Ammon's horn (tissue), 1 donor: Measurements from ENCODE around the gene TMEM100.
A peak's percentile ranks its signal among the peaks of the same experiment; 100 is the strongest.

Source experiments
- DNase-seq: peaks from one replicate; pipeline ENCODE4 v3.0.0-alpha.2; 2016; ENCODE audit warnings: low spot score

The TMEM100 gene

DNA sequence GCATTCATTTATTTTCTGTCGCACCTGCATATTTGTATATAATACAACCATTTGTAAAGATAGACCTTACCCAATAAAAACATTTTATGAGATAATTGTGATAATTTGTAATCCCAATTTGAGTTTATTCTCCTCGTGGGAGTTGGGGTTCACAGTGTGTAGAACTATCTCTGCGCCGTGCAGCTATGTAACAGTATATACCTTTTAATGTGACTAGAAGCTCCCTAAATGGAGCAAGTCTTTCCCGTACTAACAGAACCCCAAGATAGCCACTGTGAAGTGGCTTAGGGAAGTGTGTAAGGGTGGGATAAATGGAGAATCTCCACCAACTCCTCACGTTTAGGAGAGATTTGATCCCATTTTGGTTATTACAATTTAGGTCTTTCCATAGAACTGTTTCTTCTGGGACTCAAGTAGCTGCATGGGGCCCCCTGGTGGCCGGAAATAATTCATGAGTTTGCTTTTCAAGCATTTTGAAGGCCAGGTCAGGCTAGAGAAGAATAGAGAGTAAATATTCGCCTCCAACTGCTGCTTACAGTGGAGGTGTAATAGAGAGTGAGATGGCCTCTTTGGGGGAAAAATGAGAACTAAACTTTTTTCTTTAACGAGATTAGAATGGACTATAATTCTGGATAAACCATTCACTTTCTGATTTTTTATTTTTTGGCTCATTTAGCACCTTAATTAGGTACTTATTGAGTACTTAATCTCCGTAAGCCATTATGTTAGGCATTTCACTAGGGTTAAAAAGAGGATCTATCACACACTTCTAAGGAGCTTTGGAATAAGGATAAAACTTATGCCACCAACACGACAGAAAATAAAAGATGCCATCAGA, 4.5 kb downstream of the TMEM100 start:
- DNase-seq = peak; percentile 45

DNA sequence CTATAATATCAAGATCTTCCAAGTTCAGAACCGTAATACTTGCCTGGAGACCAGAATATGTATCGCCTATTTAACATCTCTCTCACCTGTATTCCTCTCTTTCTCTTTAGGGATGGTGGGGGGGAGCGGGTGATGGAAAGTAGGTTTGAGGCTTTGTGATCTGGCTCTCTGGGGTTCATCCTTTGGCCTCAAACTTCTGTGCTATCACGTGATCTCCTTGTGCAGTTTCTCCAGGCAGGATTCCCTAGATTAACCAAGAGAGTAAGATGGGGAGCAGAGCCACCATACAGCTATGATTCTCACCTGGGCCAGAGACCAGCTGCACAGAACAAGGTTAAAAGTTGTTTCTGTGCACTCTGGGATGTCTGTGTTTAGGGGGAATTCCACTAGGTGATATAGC, 5.2 kb downstream of the TMEM100 start:
- no peak for DNase-seq

DNA sequence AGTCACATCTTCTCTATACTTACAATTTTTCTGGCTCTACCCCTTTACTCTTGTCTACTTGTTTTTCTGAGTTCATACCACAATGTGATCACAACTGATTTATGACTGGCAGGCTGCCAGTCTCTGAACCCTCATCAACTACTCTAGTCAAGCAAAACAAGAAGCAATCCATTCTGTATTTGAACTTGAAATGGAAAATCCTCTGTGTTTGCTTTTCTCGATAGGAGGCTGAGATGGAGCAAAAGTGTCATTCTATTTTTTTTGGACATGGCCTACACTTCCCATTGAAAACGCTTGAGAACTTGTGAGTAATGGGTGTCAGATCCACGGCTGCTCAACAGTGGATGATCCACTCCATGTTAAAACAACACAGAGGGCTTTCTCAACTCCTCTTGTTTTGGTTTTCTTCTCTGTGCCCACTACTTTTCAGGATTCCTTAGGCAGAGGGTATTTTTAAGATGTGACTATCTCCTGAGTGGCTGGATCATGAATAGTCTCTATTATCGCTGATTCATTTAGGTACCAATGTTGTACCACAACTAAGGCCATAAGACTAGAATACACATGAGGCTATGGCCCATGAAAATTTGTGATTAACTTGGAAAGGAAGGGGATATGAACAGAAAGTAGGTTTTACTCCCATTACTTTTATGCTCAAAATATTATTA, 11.7 kb downstream of the TMEM100 start:
- no peak for DNase-seq

DNA sequence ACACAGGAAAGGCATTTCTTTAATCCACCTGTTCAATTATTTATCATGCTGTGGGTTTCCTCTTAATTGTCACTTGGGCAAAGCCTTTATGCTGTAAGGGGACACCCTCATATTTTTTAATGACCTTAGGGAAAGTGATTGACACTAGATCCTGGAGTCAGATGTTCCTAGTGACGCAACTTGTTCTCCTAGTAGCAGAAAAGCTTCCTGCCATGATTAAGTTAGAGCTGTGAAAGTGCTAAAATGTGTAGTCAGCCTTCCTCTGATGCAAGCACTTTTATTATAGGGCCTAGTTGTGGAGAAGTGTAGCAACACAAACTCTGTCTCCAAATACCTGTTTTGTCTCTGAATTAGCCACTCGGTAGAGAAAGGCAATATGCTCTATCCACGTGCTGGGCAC, 12.3 kb downstream of the TMEM100 start:
- DNase-seq = no peak

DNA sequence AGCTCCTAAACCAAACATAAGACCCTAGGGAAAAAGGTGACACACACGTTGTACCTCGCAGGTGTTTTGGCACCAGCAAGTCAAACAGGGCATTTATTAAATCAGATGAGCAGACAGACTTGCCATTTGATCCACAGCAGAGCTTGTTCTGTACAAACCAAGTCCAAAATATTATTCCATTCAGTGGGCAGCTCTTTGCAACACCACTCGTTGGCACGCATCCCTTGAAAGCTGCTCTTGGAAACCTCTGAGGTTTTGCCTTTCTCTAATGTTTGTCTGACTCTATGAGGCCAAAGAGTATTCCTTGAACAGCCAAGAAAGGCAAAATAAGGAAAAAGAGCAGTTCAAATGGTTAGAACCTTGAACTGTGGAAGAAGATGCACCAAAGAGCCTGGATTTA, 12.7 kb downstream of the TMEM100 start:
- DNase-seq = no peak

DNA sequence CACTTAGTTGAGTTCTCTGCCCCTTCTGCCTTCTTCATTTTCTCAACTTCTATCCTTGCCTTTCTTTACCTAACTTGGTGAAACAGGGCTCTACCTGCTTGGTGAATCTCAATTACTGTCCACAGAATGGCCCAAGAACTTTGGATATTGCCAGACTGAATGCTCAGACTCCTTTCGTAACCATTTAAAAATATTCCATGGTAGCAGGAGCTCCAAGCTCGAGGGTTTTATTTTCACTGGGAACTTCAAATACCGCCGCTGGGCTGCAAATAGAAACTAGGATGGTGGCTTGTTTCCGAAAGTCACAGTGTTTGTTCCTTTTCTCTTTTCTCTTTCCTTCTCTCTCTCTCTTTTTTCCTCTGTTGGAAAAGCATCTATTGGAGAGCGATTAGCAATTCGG, 13.2 kb downstream of the TMEM100 start:
- DNase-seq = no peak

DNA sequence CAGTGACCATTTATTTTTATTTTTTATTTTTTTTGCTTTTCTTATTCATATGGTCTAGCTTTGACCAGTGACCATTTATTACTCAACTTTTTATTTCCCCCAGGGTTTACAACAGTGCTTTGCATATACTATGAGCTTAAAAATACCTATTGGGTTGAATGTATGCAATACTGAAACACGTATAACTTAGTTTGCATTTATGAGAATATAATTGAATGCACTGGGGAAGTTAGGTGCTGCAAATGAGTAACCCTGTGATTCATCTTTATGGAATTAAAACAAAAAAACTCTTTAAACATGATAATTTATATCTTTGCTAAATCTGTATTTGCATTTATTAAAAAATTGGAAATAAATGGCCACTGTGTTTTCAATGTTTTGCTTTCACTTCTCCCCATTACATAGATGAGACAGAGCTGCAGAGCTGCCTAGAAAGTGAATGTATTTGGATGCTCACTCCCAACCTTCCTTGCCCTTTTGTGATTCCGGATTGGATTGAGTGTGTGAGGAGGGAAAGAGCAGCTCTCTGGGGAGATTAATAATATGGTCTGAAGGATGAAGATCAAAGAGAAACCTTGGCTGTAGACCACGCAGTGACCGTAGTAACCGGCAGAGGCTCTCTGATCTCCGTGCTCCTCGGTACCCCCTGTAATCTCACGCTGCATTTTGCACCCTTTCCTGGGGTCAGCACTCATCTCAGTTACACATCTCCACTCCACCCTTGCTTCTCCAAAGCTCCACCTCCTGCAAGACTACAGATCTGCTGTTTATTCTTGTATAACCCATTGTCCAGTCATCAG, 14.3 kb downstream of the TMEM100 start:
- DNase-seq = no peak

DNA sequence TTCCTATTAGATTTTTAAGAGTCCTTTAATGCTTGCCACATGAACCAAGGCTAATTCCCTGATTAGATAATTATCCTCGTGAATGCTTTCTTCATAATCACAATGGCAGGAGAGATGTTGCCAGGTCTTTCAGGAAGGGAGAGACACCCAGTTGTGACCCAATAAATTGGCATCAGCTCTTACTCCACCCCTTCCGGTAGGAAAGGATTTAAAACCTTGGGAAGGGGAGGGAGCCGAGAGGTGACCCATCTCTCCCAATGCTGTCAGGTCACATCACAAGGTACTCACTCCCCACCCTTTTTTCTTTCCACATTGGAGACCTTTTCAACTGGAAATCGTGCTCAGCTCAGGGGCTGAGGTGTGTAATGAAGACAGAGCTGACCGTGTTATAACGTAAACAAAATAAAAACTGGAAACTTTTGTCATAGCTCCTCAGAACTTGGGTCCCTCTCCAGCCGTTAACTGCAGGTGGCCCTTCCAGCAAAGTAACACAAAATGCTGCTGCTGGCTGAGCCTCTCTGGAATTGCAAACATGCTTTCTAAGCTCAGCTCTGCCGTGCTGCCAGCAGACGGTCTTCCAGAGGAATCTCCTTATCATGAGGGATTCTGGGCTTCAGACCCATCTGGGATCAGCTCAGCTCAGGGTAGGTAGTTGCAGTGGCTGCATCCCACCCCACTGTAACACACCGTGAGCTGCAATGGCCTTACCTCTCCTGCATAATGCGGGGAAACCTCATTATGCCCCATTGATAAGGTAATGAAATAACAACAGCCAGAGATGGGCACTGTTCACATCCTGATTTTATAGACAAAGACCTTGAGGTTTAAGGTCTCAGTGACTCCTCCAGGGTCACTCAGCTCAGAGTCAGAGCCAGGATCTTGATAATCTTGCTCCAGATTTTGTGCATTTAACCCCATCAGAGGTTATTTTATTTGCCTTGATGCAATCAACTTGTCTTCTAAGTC, 15.6 kb downstream of the TMEM100 start:
- no peak for DNase-seq

DNA sequence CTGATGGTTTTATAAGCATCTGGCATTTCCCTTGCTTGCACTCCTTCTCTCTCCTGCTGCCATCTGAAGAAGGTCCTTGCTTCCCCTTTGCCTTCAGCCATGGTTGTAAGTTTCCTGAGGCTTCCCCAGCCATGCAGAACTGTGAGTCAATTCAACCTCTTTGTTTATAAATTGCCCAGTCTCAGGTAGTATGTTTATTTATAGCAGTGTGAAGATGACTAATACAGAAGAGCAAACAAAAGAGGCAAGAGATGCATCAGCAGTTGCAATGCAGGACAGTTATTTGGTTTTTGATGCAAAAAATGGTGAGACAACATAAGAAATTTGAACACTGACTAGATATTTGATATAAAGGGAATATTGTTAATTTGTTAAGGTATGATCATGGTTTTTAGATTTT, 16.8 kb downstream of the TMEM100 start:
- no peak for DNase-seq

DNA sequence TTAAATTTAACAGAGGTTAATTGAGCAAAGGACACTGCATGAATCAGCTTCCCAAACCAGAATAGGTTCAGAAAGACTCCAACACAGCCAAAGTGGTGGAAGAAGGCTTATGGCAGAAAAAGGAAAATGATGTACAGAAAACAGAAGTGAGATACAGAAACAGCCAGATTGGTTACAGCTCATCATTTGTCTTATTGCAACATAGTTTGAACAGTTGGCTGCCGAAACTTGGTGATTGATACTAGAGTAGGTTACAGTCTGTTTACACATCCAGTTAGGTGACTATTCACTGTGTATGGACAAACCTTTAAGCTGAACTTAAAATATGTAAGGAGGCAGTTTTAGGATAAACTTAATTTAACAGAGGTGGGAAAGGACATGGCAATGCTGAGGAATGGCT, 18.3 kb downstream of the TMEM100 start:
- no peak for DNase-seq

DNA sequence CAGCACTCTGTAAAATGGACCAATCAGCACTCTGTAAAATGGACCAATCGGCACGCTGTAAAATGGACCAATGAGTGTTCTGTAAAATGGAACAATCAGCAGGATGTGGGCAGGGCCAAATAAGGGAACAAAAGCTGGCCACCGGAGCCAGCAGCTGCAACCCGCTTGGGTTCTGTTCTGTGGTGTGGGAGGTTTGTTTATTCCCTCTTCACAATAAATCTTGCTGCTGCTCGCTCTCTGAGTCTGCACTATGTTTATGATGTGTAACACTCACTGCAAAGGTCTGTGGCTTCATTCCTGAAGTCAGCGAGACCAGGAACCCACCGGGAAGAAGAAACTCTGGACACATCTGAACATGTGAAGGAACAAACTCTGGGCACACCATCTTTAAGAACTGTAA, 20.5 kb downstream of the TMEM100 start:
- no peak for DNase-seq

DNA sequence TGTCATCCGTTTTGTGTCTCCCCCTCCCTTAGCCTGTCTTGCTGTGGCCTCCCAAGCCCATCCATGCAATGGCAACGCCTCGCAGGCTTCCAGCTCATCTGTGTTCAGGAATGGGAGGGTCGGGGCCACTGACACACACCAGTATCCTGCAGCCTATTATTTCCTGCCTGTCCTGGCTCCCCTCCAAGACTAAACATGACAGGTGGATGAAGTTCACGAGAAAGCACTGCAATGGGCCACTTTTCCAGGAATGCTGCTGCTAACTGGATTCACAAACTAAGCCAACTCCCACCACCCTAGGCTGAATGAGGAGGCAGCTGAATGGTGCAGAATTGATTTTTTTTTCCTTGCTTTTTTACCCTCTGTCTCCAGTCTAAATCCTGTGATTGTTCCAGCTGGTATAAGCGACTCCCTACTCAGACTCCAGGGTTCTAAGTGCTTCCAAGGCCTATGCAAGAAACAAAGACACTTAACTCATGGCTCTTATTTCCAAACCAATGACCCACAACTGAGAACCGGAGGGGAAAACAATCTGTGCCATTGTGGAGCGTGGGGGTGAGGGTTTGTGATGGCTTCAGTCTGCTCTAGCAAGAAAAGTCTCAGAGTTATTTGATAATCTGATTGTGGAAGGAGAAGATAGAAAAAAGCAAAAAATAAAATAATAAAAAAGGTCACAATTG, 23.3 kb downstream of the TMEM100 start:
- no peak for DNase-seq

DNA sequence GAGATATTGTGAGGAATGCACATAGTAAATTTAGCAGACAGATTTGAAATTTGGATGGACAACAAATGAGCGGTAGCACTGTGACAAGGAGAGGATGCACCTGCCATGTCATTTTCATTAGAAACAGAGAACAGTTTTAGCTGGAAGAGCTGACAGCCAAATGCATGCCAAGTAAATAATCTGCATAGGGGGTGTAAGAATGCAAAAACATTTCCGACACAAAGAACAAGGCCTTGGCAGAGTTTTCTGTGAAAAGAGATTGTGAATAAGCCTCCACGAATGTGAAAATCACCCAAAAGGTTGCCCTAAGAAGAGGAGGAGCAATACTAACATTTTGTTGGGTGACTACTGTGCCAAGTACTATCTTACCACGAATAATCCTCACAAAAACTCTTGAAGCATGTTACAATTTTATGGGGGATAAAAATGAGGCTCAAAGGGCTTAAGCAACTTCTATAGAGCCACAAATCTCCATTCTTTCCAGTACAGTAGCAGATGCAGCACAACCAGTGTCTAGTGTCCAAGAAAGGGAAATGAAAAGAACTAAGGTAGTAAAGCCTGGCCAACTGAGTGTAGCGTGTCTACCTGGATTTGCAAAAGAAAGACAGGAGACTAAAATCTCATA, 28.3 kb downstream of the TMEM100 start:
- no peak for DNase-seq

DNA sequence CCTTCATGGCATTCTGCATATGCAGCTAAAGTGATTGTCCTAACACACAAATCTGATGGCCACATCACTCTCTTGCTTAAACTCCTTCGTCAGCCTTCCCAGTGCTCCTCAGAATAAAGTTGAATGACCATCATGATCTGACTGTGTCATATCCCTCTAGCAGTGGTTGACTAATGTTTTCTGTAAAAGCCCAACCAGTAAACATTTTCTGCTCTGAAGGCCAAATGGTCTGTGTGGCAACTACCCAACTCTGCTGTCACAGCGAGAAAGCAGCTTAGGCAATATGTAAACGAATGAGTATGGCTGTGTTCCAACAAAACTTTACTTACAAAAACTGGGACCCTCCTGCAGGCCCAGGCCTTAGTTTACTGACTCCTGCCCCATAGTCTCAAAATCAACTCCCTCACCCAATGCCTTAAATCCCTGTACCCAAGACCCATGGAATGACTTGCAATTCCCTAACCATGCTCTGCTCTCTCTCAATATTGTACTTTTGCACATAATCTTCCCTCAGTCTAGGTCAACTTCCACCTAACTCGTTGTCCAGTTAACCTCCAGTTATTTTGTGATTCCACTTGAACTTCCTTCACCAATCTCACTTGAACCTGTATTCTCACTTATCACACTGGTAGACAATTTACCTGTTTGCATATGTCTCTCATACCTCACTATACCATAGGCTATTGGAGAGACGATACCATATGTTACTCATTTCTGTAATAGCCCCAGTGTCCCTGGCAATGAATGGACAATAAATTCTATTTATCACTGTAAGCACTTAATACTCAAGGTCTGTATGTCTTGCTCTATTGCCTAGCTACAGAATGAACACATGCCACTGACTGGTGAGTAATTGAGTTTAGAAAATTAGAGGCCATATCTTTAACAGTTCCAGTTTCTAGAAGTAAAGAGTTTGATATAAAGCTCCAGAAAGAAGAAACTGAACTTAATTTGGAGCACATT, 29.1 kb downstream of the TMEM100 start:
- no peak for DNase-seq

DNA sequence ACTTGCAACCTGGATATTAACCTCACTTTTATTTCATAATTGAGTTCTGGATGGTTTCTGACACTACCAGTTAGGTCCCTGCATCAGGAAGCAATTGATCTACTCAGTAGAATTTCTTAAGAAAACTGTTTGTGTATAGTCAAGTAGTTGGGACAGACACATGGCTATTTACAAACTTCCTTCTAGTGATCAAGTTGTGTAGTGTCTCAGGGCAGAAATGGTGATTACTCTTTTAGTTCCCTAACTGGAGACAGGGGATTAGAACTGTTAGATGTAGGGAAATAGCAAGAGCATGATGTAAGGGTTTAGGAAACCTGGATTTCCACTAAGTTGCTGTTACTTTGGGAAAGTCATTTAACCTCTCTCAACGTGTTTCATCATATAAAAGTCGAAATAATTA, 30.4 kb downstream of the TMEM100 start:
- DNase-seq = no peak

DNA sequence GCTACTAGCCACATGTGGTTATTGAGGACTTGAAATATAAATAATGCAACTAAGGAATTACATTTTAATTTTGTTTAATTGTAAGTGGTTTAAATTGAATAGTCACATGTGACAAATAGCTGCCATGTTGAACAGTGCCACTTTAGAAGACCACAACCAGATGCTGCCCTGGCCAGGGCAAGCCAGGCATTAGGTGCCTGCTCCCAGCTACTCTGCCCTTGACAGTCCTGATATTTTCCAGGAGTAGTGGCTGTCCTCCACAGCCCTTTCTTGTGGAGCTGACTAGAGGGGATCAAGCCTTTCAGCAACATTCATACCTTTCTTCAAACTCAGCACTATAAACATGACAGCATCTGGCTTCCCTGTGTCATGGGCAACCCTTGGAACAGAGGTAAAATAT, 31.0 kb downstream of the TMEM100 start:
- no peak for DNase-seq

DNA sequence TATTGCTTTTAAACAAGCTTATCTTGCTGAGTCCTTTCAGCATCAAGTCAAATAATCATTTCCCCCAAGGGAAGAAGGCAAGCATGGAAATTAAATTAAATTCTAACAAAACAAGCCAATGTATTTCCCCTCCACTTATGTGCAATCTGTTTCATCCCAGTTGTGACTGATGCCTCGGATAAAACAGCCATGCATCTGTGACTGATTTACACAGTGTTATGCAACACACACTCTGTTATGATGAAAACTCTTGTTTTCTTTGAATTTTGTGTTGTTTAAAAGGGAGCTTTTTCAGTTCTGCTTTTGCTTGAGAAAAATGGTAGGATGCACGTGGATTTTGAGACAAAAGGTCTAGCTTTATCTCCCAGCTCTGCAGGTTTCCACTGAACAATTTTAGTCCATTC, 32.6 kb downstream of the TMEM100 start:
- DNase-seq = peak; percentile 41

DNA sequence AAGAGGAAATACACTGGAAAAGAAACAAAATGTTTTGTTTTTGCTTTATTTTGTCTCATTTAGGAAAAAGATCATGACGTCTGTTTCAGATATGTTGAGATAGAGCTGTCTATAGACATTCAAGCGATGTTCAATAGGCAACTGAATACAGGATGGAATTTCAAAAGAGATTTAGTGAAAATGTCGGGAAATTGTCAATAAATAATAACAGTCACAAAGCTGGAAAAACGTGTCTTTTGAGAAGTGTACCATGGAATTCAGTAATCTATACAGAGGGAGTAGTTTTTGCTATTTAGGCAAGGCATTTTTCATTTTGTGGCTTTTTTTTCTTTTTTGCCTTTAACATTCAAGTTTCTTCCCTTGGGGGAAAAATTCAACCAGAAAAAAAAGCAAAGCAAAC, 33.0 kb downstream of the TMEM100 start:
- no peak for DNase-seq

DNA sequence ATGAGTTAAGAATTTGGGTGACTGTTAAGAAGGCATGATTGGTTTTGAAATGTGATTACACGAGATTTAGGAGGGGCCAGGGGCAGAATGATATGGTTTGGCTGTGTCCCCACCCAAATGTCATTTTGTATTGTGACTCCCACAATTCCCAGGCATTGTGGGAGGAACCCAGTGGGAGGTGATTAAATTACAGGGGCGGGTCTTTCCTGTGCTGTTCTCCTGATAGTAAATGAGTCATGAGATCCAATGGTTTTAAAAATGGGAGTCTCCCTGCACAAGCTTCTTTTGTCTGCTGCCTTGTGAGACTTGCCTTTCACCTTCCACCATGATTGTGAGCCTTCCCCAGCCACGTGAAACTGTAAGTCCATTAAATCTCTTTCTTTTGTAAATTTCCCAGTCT, 34.6 kb downstream of the TMEM100 start:
- no peak for DNase-seq
